Measurements from ENCODE around the gene C5orf24. TPM values are rescaled to one million over a fixed set of nuclear protein-coding genes. Genes with fewer than 3 reads are reported as not detected.

C5orf24 gene
- total RNA-seq, 1 donor from 2014 or later = 65.5 TPM

DNA sequence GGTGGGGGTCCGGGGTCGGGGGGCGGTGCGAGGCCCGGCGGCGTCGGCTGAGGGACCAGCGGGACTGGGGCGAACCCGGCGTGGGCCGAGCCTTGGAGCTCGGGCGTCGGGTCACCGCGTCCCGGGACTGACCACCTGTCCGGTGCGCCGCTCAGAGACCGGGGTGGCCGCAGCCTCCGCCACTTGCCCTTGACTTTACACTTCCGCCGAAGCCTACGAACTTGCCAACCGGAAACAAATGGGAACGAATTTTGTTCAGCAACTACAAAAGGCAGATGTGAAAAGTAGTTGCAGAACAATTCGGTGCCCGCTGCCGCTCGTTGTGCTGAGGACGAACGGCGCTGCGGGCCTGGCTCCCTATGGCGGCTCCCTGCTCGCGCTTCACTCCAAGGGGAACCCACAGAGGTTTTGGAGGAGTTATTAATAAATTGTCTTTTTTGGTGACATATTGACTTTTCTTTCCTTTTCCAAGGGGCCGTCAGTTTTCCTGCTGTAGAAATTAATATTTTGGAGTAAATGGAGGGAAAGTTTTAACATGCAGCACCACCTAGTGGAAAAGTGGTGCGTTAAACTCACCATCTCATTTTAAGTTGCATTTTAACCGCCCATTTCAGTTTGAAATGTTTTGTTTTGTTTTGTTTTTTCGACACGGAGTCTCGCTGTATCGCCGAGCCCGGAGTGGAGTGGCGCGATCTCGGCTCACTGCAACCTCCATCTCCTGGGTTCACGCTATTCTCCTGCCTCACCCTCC lies 59.7 kb downstream of the C5orf24 start:
- peak; percentile 44 for DNase-seq (ENCODE audit: extremely low read depth, low read depth, low spot score)

GRCh38 chr5:134906811-134907210 lies 61.0 kb downstream of the C5orf24 start:
- DNase-seq (ENCODE audit: extremely low read depth, low read depth, low spot score) = no peak

Other genes with a start within 250 kb of the C5orf24 start
- 21.0 and 24.9 TPM in 2 replicates for gene SAR1B, start 213.1 kb upstream of the C5orf24 start, total RNA-seq
- 27.2 and 30.5 TPM in 2 replicates for gene SEC24A, start 197.2 kb upstream of the C5orf24 start, total RNA-seq
- gene CAMLG, start 107.4 kb upstream of the C5orf24 start, total RNA-seq = 31.0 and 39.1 TPM in 2 replicates
- gene DDX46, start 87.2 kb upstream of the C5orf24 start, total RNA-seq = 20.8 and 39.7 TPM in 2 replicates
- gene TXNDC15, start 28.4 kb downstream of the C5orf24 start, total RNA-seq = 39.2 and 55.4 TPM in 2 replicates
- 5.7 and 6.5 TPM in 2 replicates for gene PCBD2, start 59.2 kb downstream of the C5orf24 start, total RNA-seq
- not detected in 2 replicates for gene CATSPER3, start 121.9 kb downstream of the C5orf24 start, total RNA-seq
- not detected in 2 replicates for gene PITX1, start 188.3 kb downstream of the C5orf24 start, total RNA-seq